GM12878 (cell line): ENCODE data around the gene ERVW-1. TPM values are rescaled to one million over a fixed set of nuclear protein-coding genes. Genes with fewer than 3 reads are reported as not detected.
A peak's percentile ranks its signal among the peaks of the same experiment; 100 is the strongest.

Experiments
- ATAC-seq: fragments of 200-7000 bp; cut with Tn5 transposase; 3 replicates; pipeline ENCODE4 v1.9.1; 2020; ENCODE audit warnings: mild to moderate bottlenecking, moderate library complexity
- BruUV-seq: library from RNA; stranded (reverse); fragments of 400-500 nt; replicated peaks from 2 replicates; lab custom pipeline; 2021; lab: Mats Ljungman, UMichigan
- CTCF ChIA-PET: fragments of 300-600 bp; sonication (Branson Sonifier 250); formaldehyde crosslinking; extraction: SDS; loops from one replicate; lab custom pipeline; 2021; ENCODE audit warnings: inconsistent platforms; lab: Yijun Ruan, JAX
- POLR2A ChIA-PET: fragments of 350-600 bp; formaldehyde crosslinking; extraction: SDS; loops from one replicate; lab custom pipeline; 2021; ENCODE audit warnings: inconsistent platforms; lab: Charles Lee
- RAD21 ChIA-PET: fragments of 300-600 bp; sonication (Branson Sonifier 250); formaldehyde crosslinking; loops from one replicate; lab custom pipeline; 2023; ENCODE audit warnings: antibody characterized with exemption; ENCODE audit not compliant: unreplicated experiment; lab: Charles Lee
- SMC1A ChIA-PET: fragments of 300-600 bp; sonication (Branson Sonifier 250); formaldehyde crosslinking; loops from one replicate; lab custom pipeline; 2023; ENCODE audit not compliant: unreplicated experiment, uncharacterized antibody; lab: Charles Lee
- DNase-seq: peaks from one replicate; pipeline ENCODE4 v3.0.0-alpha.2; 2011; ENCODE audit warnings: low read depth, low spot score
- FAIRE-seq: peaks from 3 replicates; lab custom pipeline; 2011; peaks lifted over from hg19 to GRCh38; lab: Jason Lieb, UNC
- H2AFZ ChIP-seq: 2 replicates; pipeline ENCODE4 v1.6.0; 2011; ENCODE audit warnings: low read depth, low read length, control low read depth; ENCODE audit not compliant: control insufficient read depth
- H3K27ac ChIP-seq: 2 replicates; pipeline ENCODE4 v1.5.1; 2011; ENCODE audit warnings: control low read depth; ENCODE audit not compliant: control insufficient read depth, insufficient read depth
- H3K27me3 ChIP-seq, 2 experiments: replicated peaks in 1 of 2; 2 replicates each; pipeline versions ENCODE4 v1.6.0 to v1.6.1; 2011; ENCODE audit warnings: low read length in 1 of 2; ENCODE audit not compliant: control insufficient read depth in 2 of 2, insufficient read depth in 2 of 2
- H3K36me3 ChIP-seq, 2 experiments: 2 replicates each; pipeline ENCODE4 v1.5.1; 2011; ENCODE audit warnings: low read length in 1 of 2; ENCODE audit not compliant: control insufficient read depth in 2 of 2, insufficient read depth in 2 of 2
- H3K4me1 ChIP-seq: 2 replicates; pipeline ENCODE4 v1.6.1; 2011; ENCODE audit warnings: mild to moderate bottlenecking, low read length, moderate library complexity, mixed read lengths; ENCODE audit not compliant: control insufficient read depth, insufficient read depth
- H3K4me2 ChIP-seq: 2 replicates; pipeline ENCODE4 v1.6.0; 2011; ENCODE audit warnings: control low read depth; ENCODE audit not compliant: control insufficient read depth, insufficient read depth
- H3K4me3 ChIP-seq: fragments of 200-600 bp; sonication (generic); 2 replicates; pipeline ENCODE4 v1.5.1; 2016
- H3K79me2 ChIP-seq: 2 replicates; pipeline ENCODE4 v1.6.0; 2011; ENCODE audit warnings: low read length; ENCODE audit not compliant: control insufficient read depth, insufficient read depth
- H3K9ac ChIP-seq: 2 replicates; pipeline ENCODE4 v1.8.0; 2011; ENCODE audit warnings: low read length, control low read depth, mixed read lengths; ENCODE audit not compliant: control insufficient read depth, insufficient read depth
- H3K9me3 ChIP-seq: replicated peaks from 3 replicates; pipeline ENCODE4 v1.5.1; 2011; ENCODE audit warnings: mild to moderate bottlenecking, low read length; ENCODE audit not compliant: control insufficient read depth, insufficient read depth
- H4K20me1 ChIP-seq: 2 replicates; pipeline ENCODE4 v1.6.0; 2011; ENCODE audit not compliant: control insufficient read depth, insufficient read depth
- BACH1 ChIP-seq: fragments of 450-650 bp; IDR thresholded peaks from 2 replicates; pipeline ENCODE4 v1.6.1; 2017; ENCODE audit warnings: mild to moderate bottlenecking, borderline replicate concordance
- BCLAF1 ChIP-seq: fragments of 450-650 bp; IDR thresholded peaks from 2 replicates; pipeline ENCODE4 v1.6.1; 2017; ENCODE audit warnings: antibody characterized with exemption, mild to moderate bottlenecking, moderate library complexity
- CREM ChIP-seq: IDR thresholded peaks from 2 replicates; pipeline ENCODE4 v1.6.1; 2014; ENCODE audit warnings: antibody characterized with exemption, low read depth
- EP300 ChIP-seq, 2 experiments: fragments of 150-350 bp in 1 of 2; IDR thresholded peaks; 2 replicates each; pipeline ENCODE4 v1.6.1; 2011 to 2012; ENCODE audit warnings: low read depth in 2 of 2, low read length in 2 of 2, borderline replicate concordance in 1 of 2, improper control_type of control experiment in 1 of 2, inconsistent platforms in 1 of 2; ENCODE audit not compliant: control insufficient read depth in 1 of 2
- EZH2 ChIP-seq: IDR thresholded peaks from 2 replicates; pipeline ENCODE4 v1.6.1; 2012; ENCODE audit warnings: low read depth, mild to moderate bottlenecking, control low read depth, inconsistent platforms, low read length, borderline replicate concordance; ENCODE audit not compliant: control insufficient read depth
- IKZF1 ChIP-seq: fragments of 450-650 bp; conservative IDR thresholded peaks from 2 replicates; pipeline ENCODE4 v1.6.1; 2017; ENCODE audit warnings: antibody characterized with exemption, mild to moderate bottlenecking
- MYC ChIP-seq: IDR thresholded peaks from 2 replicates; pipeline ENCODE4 v1.6.1; 2011; ENCODE audit warnings: mild to moderate bottlenecking, low read length, moderate library complexity, inconsistent platforms; ENCODE audit not compliant: insufficient read depth, insufficient replicate concordance, insufficient read length, severe bottlenecking
- RAD51 ChIP-seq: fragments of 450-650 bp; IDR thresholded peaks from 2 replicates; pipeline ENCODE4 v1.6.1; 2016; ENCODE audit warnings: moderate library complexity, mild to moderate bottlenecking, inconsistent platforms
- RFX5 ChIP-seq: IDR thresholded peaks from 2 replicates; pipeline ENCODE4 v1.6.1; 2011; ENCODE audit warnings: low read depth, low read length, improper control_type of control experiment
- RUNX3 ChIP-seq: IDR thresholded peaks from 2 replicates; pipeline ENCODE4 v1.6.1; 2012; ENCODE audit warnings: low read length, inconsistent platforms
- SMAD5 ChIP-seq: IDR thresholded peaks from 2 replicates; pipeline ENCODE4 v1.6.1; 2016; ENCODE audit warnings: antibody characterized with exemption, low read depth
- SP1 ChIP-seq: IDR thresholded peaks from one replicate; pipeline ENCODE4 v1.6.1; 2011; ENCODE audit warnings: low read depth, low read length
- STAT3 ChIP-seq: IDR thresholded peaks from 2 replicates; pipeline ENCODE4 v1.6.1; 2011; ENCODE audit warnings: low read depth, low read length, improper control_type of control experiment
- TCF12 ChIP-seq: IDR thresholded peaks from 2 replicates; pipeline ENCODE4 v1.6.1; 2011; ENCODE audit warnings: low read depth, mild to moderate bottlenecking, low read length
- USF1 ChIP-seq: IDR thresholded peaks from 2 replicates; pipeline ENCODE4 v1.6.1; 2011; ENCODE audit warnings: borderline replicate concordance, low read depth, mild to moderate bottlenecking, moderate library complexity, mixed read lengths, low read length; ENCODE audit not compliant: insufficient read depth; ENCODE audit errors: extremely low read length
- ZNF274 ChIP-seq: IDR thresholded peaks from one replicate; pipeline ENCODE4 v1.8.0; 2011; ENCODE audit not compliant: insufficient read length, insufficient read depth
- WGBS: methylation state at CpG from one replicate; pipeline ENCODE4 v1.1.6; 2016; ENCODE audit warnings: low lambda C conversion rate; ENCODE audit not compliant: insufficient replicate concordance, insufficient coverage; ENCODE audit errors: missing lambda C conversion rate; 5-methylcytosine and 5-hydroxymethylcytosine counted together
- in situ Hi-C: fragments of 300-500 bp; cut with MboI; formaldehyde crosslinking; loops from 9 replicates; pipeline ENCODE4 v1.14.3; 2018; ENCODE audit warnings: mixed read lengths
- intact Hi-C: fragments of 100-400 bp; cut with micrococcal nuclease; formaldehyde crosslinking; loops from one replicate; pipeline ENCODE4 v1.14.2; 2022; ENCODE audit not compliant: unreplicated experiment
- polyA plus RNA-seq, 11 experiments: library from polyadenylated mRNA; depleted of rRNA in 4 of 11; unstranded in 6 of 11; stranded (reverse) in 5 of 11; fragments of >200 nt; fragmentation: Nextera tagmentation in 4 of 11; fragmentation: Illumina TruSeq in 1 of 11; extraction: Ambion mirVana in 4 of 11; extraction: Trizol in 1 of 11; gene quantifications; 1 replicate in 1 of 11; 2 replicates in 10 of 11; pipeline versions ENCODE4 v1.2.1 to v1.2.3, GENCODE V29; 2011 to 2016; ENCODE audit warnings: inconsistent platforms in 2 of 11, missing spikeins in 2 of 11, low read depth in 1 of 11
- total RNA-seq, 4 experiments: library from RNA; depleted of rRNA in 3 of 4; stranded (reverse); fragments of >200 nt in 3 of 4; fragmentation: Illumina TruSeq in 1 of 4; extraction: Trizol in 1 of 4; gene quantifications; 2 replicates each; pipeline versions ENCODE4 v1.2.1 to v1.2.3, GENCODE V29; 2013 to 2021

The ERVW-1 gene
- total and polyA plus RNA-seq, 10 of the 15 experiments (the other 5 are each of a cell fraction or from before 2014, with no cell fraction given), result 0.05 TPM; not detected in 9

GRCh38 chr7:92498557-92498956 lies 20.8 kb upstream of the ERVW-1 start:
- TF ChIP-seq ZNF274, result no peak
- no peak for TF ChIP-seq BACH1
- no peak for TF ChIP-seq IKZF1
- TF ChIP-seq RUNX3, result peak; percentile 30; the same call in 1 of the 2 replicates
- no peak for TF ChIP-seq RAD51
- no peak for TF ChIP-seq USF1
- TF ChIP-seq STAT3, result no peak
- TF ChIP-seq RFX5, result no peak
- Histone ChIP-seq H3K4me3 (no peak overlapping the region), H3K9ac (no peak overlapping the region), H3K27ac (no peak overlapping the region), H3K4me2 (no peak overlapping the region), H4K20me1 (no peaks in the 10 kb centered on the region), H3K79me2 (no peaks in the 10 kb centered on the region), H3K36me3 (peaks cover 0 to 2% of the 10 kb centered on the region in 2 experiments; a peak in 3 of 4 replicates), H3K27me3 (no peaks in the 10 kb centered on the region), H3K9me3 (no peaks in the 10 kb centered on the region), H3K4me1 (no peaks in the 10 kb centered on the region), H2AFZ (no peak overlapping the region)
- ATAC-seq (no peak), DNase-seq (no peak), FAIRE-seq (no peak)
- ChIA-PET CTCF (no interaction called here), SMC1A (interaction anchor here (0.9 kb wide), 2 partner anchors 9 to 30 kb away, joined by 3 to 4 read pairs; partner anchors contain the start of genes PEX1 and RBM48), RAD21 (no interaction called here), POLR2A (no interaction called here)
- BruUV-seq, result no TSS peak
- in situ Hi-C loops, result no loop called here
- WGBS, result 24% methylated on average over 2 of the region's 2 CpGs
- intact Hi-C loops, result no loop called here

- SMC1A ChIA-PET, result no interaction called here
- peaks cover 2 to 6% of the 10 kb centered on the region in 2 experiments; a peak in 3 of 4 replicates for H3K36me3 ChIP-seq
- TF ChIP-seq CREM (no peak), MYC (no peak), TCF12 (no peak), EP300 (IDR thresholded peaks at IDR 0.05; ENCODE audit: borderline replicate concordance in 1 of 2, control insufficient read depth in 1 of 2, low read depth in 2 of 2, low read length in 2 of 2) (no peak), SMAD5 (no peak), SP1 (no peak), BCLAF1 (no peak), EZH2 (no peak)
These were observed 19.1 kb upstream of the ERVW-1 start for GRCh38 chr7:92496876-92497275.

More at GRCh38 chr7:92496876-92497275, 19.1 kb upstream of the ERVW-1 start:
- CTCF ChIA-PET, result no interaction called here
- BruUV-seq, result no TSS peak
- Histone ChIP-seq H3K79me2 (no peaks in the 10 kb centered on the region), H3K4me3 (no peak overlapping the region), H3K27ac (no peak overlapping the region), H4K20me1 (no peaks in the 10 kb centered on the region), H3K27me3 (no peaks in the 10 kb centered on the region), H2AFZ (no peak overlapping the region), H3K4me2 (no peak overlapping the region), H3K9ac (no peak overlapping the region), H3K4me1 (no peaks in the 10 kb centered on the region), H3K9me3 (no peaks in the 10 kb centered on the region)
- 100% methylated on average over 2 of the region's 2 CpGs for WGBS
- RAD21 ChIA-PET, result no interaction called here
- ATAC-seq (no peak), FAIRE-seq (no peak), DNase-seq (no peak)
- POLR2A ChIA-PET, result no interaction called here
- in situ Hi-C loops (no loop called here), intact Hi-C loops (no loop called here)
